ENCODE measurements around the gene GPNMB.
A peak's percentile ranks its signal among the peaks of the same experiment; 100 is the strongest.

Gene GPNMB

GRCh38 chr7:23276376-23276775, 29.8 kb downstream of the GPNMB start:
- no peak for DNase-seq

GRCh38 chr7:23276947-23277346, 30.4 kb downstream of the GPNMB start:
- no peak for DNase-seq

GRCh38 chr7:23277359-23277989, 30.9 kb downstream of the GPNMB start:
- no peak for DNase-seq

GRCh38 chr7:23279819-23280525, 33.4 kb downstream of the GPNMB start:
- DNase-seq: no peak

DNA sequence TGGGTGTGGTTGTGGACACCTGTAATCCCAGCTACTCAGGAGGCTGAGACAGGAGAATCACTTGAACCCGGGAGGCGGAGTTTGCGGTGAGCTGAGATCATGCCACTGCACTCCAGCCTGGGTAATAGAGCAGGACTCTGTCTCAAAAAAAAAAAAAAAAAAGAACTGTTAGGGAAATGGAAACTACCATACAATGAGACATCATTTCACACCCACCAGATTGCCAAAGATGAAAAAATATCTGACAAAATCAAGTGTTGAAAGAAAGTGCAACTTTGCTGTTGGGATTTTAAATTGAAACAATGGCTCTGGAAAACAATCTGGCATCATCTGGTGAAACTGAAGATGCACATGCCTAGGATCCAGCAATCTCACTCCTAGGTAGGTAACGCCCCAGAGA, 36.5 kb downstream of the GPNMB start:
- no peak for DNase-seq

GRCh38 chr7:23284871-23285270, 38.3 kb downstream of the GPNMB start:
- DNase-seq: no peak

DNA sequence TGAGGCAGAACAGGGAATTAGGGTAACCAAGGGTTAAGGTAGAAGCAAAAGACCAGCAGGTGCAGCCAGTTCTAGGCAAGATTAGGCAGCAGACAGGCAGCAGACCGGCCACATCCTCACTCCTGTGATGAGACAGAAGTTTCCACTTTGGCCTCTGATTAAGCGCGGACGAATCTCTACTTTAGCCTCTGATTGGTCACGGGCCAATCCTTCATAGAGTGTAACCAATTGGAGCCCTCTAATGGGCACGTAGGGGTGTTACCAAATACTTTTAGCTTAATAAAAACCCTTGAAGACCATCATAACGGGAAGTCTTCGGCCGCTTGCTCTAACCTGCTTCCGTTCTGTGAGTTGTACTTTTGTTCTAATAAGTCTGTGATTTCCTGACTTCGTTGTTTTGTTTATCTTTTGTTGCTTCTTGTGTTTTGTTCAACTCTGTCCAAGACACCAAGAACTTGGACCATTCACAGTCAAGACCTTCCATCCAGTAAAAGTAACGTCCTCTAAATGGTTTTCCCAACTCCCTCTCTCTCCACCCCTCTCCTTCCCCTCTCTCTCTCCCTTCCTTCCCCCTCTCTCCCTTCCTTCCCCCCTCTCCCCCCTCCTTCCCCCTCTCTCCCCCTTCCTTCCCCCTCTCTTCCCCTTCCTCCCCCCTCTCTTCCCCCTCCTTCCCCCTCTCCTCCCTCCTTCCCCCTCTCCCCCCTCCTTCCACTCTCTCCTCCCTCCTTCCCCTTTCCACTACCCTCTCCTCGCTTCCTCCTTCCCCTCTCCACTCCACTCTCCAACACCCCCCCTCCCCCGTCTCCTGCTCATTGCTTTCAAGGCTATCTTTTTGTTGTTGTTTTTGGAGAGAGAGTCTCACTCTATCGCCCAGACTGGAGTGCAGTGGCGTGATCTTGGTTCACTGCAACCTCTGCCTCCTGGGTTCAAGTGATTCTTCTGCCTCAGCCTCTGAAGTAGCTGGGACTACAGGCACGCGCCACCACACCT, 39.4 kb downstream of the GPNMB start:
- no peak for DNase-seq

- DNase-seq: no peak
Observed at GRCh38 chr7:23287612-23288011, 41.0 kb downstream of the GPNMB start.

DNA sequence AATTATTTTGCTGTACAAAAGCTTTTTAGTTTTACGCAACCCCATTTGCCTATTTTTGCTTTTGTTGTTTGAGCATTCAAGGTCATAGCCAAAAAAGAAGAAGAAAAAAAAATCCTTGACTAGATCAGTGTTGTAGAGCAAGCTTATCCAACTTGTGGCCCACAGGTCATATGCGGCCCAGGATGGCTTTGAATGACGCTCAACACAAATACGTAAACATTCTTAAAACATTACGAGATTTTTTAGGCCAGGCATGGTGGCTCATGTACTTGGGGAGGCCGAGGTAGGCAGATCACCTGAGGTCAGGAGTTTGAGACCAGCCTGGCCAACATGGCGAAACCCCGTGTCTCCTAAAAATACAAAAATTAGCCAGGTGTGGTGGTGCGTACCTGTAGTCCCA, 44.4 kb downstream of the GPNMB start:
- no peak for DNase-seq

GRCh38 chr7:23291957-23292560, 45.5 kb downstream of the GPNMB start:
- no peak for DNase-seq

GRCh38 chr7:23292623-23293022, 46.0 kb downstream of the GPNMB start:
- DNase-seq: no peak

- no peak for DNase-seq
Observed at GRCh38 chr7:23293500-23294073, 47.0 kb downstream of the GPNMB start.

- DNase-seq: no peak
Observed at GRCh38 chr7:23294549-23295400, 48.2 kb downstream of the GPNMB start.

- no peak for DNase-seq
Observed at GRCh38 chr7:23295401-23295697, 48.8 kb downstream of the GPNMB start.

DNA sequence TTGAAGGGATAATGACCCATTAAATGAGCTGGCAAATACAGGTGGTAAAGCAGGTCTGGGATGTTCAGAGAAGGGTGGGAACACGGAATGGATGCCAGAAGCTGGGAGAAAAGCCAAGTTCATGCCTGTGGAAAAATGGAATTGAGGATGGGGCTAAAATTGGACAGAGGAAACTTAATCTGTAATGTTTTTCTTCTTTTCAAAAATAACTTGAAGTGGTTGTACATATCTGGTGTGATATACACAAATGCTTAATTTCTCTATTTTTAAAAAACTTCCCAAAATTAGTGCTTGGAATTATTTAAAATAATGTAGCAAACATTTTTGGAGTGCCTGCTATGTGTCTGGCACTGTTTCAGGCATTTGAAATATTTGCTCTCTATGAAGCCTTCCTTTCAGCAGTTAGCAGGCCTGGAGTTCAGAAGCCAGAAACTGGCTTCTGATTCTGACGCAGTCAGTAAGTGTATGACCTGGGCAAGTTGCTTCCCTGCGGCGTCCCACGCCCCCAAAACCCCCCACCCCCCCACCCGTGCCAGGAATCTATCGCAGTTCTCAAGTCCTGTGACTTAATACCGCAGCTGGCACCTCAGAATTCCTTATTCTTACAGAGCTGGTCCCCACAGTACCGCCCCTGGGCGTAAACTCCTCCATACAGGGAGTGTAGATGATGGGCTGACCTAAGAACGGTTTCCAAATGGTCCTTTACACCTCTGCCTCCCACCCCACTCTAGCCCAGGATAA, 51.7 kb downstream of the GPNMB start:
- no peak for DNase-seq

DNA sequence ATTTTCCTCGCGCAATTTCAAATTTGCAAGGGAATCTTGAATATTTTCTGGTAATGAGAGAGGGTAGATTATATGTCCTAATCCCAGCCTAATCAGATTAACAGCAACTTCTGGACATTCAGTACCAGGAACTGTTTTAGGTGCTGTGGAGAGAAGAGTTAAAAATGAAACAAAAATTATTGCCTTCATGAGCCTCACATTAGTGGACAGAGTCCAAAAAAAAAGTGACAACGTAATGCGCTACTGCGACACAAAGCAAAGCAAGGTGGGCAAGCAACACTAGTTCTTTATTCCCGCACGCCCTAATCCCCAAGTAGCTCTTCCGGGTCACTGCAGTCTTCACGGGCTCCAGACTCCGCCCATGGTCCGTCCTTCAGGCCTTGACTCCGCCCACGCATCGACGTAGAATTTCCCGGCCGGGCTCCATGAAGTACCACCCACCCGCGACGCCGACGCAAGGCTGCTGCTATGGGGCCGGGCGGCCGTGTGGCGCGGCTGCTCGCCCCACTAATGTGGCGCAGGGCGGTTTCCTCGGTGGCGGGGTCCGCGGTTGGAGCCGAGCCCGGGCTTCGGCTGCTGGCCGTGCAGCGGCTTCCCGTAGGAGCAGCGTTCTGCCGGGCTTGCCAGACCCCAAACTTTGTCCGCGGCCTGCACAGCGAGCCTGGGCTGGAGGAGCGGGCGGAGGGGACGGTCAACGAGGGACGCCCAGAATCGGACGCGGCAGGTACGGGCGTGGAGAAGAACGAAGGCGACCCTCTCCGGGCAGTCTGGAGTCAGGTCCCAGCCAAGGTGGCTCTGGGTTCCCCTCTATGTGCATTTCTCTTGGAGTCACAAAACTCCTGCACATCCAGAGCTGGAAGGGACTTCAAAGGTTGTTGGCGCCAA, 52.6 kb downstream of the GPNMB start, which contains the start of gene MALSU1:
Gene MALSU1 (plus strand): TSS at position 455 of the 885 bp plus-strand sequence. CDS start 14 bp downstream, at position 469.
- peak; percentile 96 for DNase-seq

DNA sequence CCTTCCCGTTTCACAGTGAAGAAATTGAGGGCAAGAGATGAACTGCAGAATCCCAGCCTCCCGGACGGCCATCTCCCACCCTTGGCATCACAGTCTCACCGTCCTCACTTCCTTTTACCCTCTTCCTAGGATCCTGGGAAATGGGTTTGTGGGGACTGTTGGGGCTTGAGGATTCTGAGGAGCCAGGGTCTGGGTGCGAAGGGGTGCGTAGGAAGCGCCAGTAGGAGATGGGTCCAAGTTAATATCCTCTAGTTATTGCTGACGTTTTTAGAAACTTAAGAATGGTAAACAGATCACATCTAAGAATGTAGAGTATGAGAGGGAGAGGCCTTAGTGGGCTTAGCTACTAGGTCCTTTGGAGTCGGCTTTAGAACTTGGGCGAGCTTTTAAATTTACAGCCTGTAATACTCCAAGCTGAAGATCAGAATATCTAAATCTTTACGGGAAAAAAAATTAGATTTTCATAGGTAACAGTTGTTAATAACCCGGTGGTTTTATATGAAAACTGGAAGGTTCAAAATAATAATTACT, 53.3 kb downstream of the GPNMB start:
- no peak for DNase-seq

DNA sequence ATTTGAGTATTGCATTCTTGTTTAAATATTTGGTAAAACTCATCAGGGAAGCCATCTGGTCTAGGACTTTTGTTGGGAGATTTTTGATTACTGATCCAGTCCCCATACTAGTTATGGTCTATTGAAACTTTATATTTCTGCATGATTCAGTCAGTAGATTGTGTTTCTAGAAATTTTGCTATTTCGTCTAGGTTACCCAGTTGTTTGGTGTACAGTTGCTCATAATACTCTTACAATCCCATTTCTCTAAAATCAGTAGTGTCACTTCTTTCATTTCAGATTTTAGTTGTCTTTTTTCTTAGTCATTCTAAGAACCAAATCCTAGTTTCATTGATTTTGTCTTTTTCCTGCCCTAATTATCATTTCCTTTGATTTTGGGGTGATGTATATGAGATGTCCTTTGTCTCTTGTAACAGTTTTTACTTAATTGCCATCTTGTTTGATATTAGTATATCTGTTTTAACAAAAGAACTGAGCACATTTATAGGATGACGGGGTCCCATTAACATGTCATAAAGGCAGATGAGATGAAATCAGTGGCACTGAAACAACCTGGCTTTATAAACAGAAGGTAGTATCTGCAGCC, 60.5 kb downstream of the GPNMB start:
- no peak for DNase-seq

DNA sequence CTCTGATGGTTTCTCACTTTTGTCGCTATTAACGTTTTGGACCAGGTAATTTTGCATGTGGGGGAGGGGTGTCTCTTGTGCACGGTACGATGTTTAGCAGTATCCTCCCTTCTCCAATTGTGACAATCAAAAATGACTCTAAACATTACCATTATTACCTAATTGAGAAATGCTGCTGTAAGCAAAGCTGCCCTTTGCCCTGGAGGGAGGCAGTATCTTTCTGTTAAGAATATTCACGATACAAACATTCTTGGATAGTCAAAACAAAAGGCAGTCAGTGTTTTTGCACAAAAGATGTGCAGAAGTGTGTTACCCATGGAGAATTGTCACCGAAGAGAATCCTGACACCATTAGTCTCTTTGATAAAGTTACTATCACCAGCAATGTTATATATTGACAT, 62.2 kb downstream of the GPNMB start:
- DNase-seq: no peak

Data from CD4-positive, alpha-beta T cell treated with Interferon gamma for 1 hour (primary cell).